ENCODE data around the gene SMIM43. TPM values are rescaled to one million over a fixed set of nuclear protein-coding genes. Genes with fewer than 3 reads are reported as not detected.

The SMIM43 gene
- polyA plus RNA-seq, 1 donor (not counting 4 experiments of a cell fraction or from before 2014, with no cell fraction given) = 0.03 TPM

DNA sequence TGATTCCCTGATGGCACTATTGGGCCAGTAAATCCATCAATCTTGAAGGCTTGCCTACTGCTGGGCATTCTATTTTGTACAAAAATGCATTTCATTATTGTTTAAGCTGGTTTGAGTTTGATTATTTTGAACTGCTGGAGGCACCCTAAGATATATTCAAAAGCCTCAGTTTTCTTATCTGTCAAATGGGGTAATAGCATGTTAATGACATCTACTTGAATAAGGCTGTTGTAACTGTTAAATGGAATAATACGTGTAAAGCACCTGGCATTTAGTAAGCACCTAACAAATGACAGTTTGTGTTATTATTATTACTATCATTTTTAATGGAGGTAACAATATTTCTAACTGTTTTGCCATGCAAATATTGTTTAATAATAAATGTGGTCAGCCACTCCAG is 6.9 kb upstream of the SMIM43 start:
- H3K9me1 ChIP-seq (ENCODE audit: control insufficient read depth, extremely low read depth, insufficient read depth, low read length) = no peaks in the 10 kb centered on the region
- H3K79me2 ChIP-seq (ENCODE audit: control insufficient read depth, insufficient read depth, low read length) = no peaks in the 10 kb centered on the region
- no peak overlapping the region for H3K9ac ChIP-seq (ENCODE audit: control insufficient read depth, extremely low read depth, insufficient read depth, low read length)
- H3K27ac ChIP-seq (ENCODE audit: control insufficient read depth, insufficient read depth, low read length) = no peak overlapping the region
- FAIRE-seq = no peak
- no peak overlapping the region for H3K4me2 ChIP-seq (ENCODE audit: control insufficient read depth, extremely low read depth, insufficient read depth, low read depth, low read length)
- H3K27me3 ChIP-seq (ENCODE audit: control insufficient read depth, extremely low read depth, insufficient read depth, low read length) = peaks cover 3% of the 10 kb centered on the region
- H3K36me3 ChIP-seq (ENCODE audit: control insufficient read depth in 2 of 2, extremely low read depth in 1 of 2, insufficient read depth in 2 of 2, low read length in 2 of 2) = no peaks in the 10 kb centered on the region
- no peak for DNase-seq (ENCODE audit: low read depth, low spot score)
- no peak overlapping the region for H2AFZ ChIP-seq (ENCODE audit: control insufficient read depth, low read length)
- H3K4me1 ChIP-seq (ENCODE audit: control insufficient read depth, extremely low read depth, insufficient read depth, low read length) = no peaks in the 10 kb centered on the region
- no peak overlapping the region for H3K4me3 ChIP-seq (ENCODE audit: control insufficient read depth in 2 of 3, extremely low read depth in 1 of 3, insufficient read depth in 2 of 3, low read depth in 1 of 3, low read length in 3 of 3)
- H4K20me1 ChIP-seq (ENCODE audit: control insufficient read depth, extremely low read depth, insufficient read depth, low read length) = no peaks in the 10 kb centered on the region
- TF ChIP-seq CTCF (optimal IDR thresholded peaks at IDR 0.05 in 1 of 3, IDR thresholded peaks at IDR 0.05 in 1 of 3, conservative IDR thresholded peaks at IDR 0.05 in 1 of 3; ENCODE audit: extremely low read depth in 1 of 3, insufficient read depth in 2 of 3, low read length in 3 of 3) = no peak
- no peak for TF ChIP-seq EZH2 (IDR thresholded peaks at IDR 0.05; ENCODE audit: low read length)
- dilution Hi-C loops (cut with MboI; ENCODE audit: extremely low pct_ligation_motif_present, low sequenced_read_pairs) = no loop called here
- H3K9me3 ChIP-seq (ENCODE audit: control insufficient read depth, low read depth, low read length) = no peaks in the 10 kb centered on the region

DNA sequence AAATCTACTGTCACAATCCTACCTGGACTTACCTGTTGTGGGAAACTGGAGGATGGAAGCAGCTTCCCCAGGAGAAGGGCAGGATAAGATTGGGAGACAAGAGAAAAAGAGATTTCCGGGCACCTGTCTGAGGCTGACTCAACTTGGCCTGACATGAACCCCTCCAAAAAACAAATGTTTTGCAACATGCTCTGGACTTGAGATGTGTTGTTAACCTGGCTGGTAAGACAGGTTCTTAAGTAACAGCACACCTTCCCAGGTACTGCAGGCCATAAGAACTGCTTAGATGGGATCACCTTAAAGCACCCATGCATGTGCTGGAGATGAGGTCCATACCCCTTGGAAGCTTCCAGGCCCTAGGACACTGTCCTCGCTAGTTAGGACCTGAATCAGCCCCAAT is 4.4 kb upstream of the SMIM43 start:
- Histone ChIP-seq H4K20me1 (ENCODE audit: control insufficient read depth, extremely low read depth, insufficient read depth, low read length) (no peaks in the 10 kb centered on the region), H3K4me1 (ENCODE audit: control insufficient read depth, extremely low read depth, insufficient read depth, low read length) (peaks cover 3% of the 10 kb centered on the region), H3K4me3 (ENCODE audit: control insufficient read depth in 2 of 3, extremely low read depth in 1 of 3, insufficient read depth in 2 of 3, low read depth in 1 of 3, low read length in 3 of 3) (no peak overlapping the region), H3K9me3 (ENCODE audit: control insufficient read depth, low read depth, low read length) (no peaks in the 10 kb centered on the region), H3K27me3 (ENCODE audit: control insufficient read depth, extremely low read depth, insufficient read depth, low read length) (peaks cover 22% of the 10 kb centered on the region), H3K9ac (ENCODE audit: control insufficient read depth, extremely low read depth, insufficient read depth, low read length) (no peak overlapping the region), H3K27ac (ENCODE audit: control insufficient read depth, insufficient read depth, low read length) (no peak overlapping the region), H3K36me3 (ENCODE audit: control insufficient read depth in 2 of 2, extremely low read depth in 1 of 2, insufficient read depth in 2 of 2, low read length in 2 of 2) (no peaks in the 10 kb centered on the region), H3K79me2 (ENCODE audit: control insufficient read depth, insufficient read depth, low read length) (no peaks in the 10 kb centered on the region), H3K9me1 (ENCODE audit: control insufficient read depth, extremely low read depth, insufficient read depth, low read length) (no peaks in the 10 kb centered on the region), H2AFZ (ENCODE audit: control insufficient read depth, low read length) (no peak overlapping the region), H3K4me2 (ENCODE audit: control insufficient read depth, extremely low read depth, insufficient read depth, low read depth, low read length) (no peak overlapping the region)
- dilution Hi-C loops (cut with MboI; ENCODE audit: extremely low pct_ligation_motif_present, low sequenced_read_pairs) = no loop called here
- FAIRE-seq = no peak
- no peak for DNase-seq (ENCODE audit: low read depth, low spot score)
- TF ChIP-seq CTCF (optimal IDR thresholded peaks at IDR 0.05 in 1 of 3, IDR thresholded peaks at IDR 0.05 in 1 of 3, conservative IDR thresholded peaks at IDR 0.05 in 1 of 3; ENCODE audit: extremely low read depth in 1 of 3, insufficient read depth in 2 of 3, low read length in 3 of 3) (no peak), EZH2 (IDR thresholded peaks at IDR 0.05; ENCODE audit: low read length) (no peak)

Data from keratinocyte (primary cell).